GM18858 (cell line): ENCODE results near the gene KLHL29.

ENCODE experiments used
- ATAC-seq: cut with Tn5 transposase; IDR thresholded peaks from one replicate; pipeline ENCODE4 v1.9.1; 2021; ENCODE audit not compliant: unreplicated experiment

The KLHL29 gene

GRCh38 chr2:23468474-23469141 is 83.6 kb downstream of the KLHL29 start:
- no peak for ATAC-seq

- no peak for ATAC-seq
Observed at GRCh38 chr2:23469142-23469540, 84.2 kb downstream of the KLHL29 start.

- ATAC-seq = no peak
Observed at GRCh38 chr2:23475036-23475435, 90.1 kb downstream of the KLHL29 start.

GRCh38 chr2:23475473-23475872 is 90.5 kb downstream of the KLHL29 start:
- no peak for ATAC-seq

GRCh38 chr2:23476786-23477185 is 91.8 kb downstream of the KLHL29 start:
- ATAC-seq = no peak

GRCh38 chr2:23477392-23477791 is 92.4 kb downstream of the KLHL29 start:
- ATAC-seq = no peak

GRCh38 chr2:23478087-23478932 is 93.3 kb downstream of the KLHL29 start:
- no peak for ATAC-seq

GRCh38 chr2:23478933-23479683 is 94.1 kb downstream of the KLHL29 start:
- no peak for ATAC-seq

GRCh38 chr2:23480957-23481797 is 96.2 kb downstream of the KLHL29 start:
- no peak for ATAC-seq

- ATAC-seq = no peak
Observed at GRCh38 chr2:23482188-23482587, 97.2 kb downstream of the KLHL29 start.

- ATAC-seq = no peak
Observed at GRCh38 chr2:23482607-23483006, 97.6 kb downstream of the KLHL29 start.

- no peak for ATAC-seq
Observed at GRCh38 chr2:23483791-23484190, 98.8 kb downstream of the KLHL29 start.

GRCh38 chr2:23484275-23484674 is 99.3 kb downstream of the KLHL29 start:
- no peak for ATAC-seq

GRCh38 chr2:23484767-23485166 is 99.8 kb downstream of the KLHL29 start:
- no peak for ATAC-seq

GRCh38 chr2:23485261-23485660 is 100.3 kb downstream of the KLHL29 start:
- ATAC-seq = no peak

- no peak for ATAC-seq
Observed at GRCh38 chr2:23485841-23486683, 101.1 kb downstream of the KLHL29 start.

- ATAC-seq = no peak
Observed at GRCh38 chr2:23486684-23487075, 101.7 kb downstream of the KLHL29 start.

- ATAC-seq = no peak
Observed at GRCh38 chr2:23487735-23488492, 102.9 kb downstream of the KLHL29 start.

GRCh38 chr2:23488584-23488983 is 103.6 kb downstream of the KLHL29 start:
- no peak for ATAC-seq
